ENCODE data around the gene INPP4A. TPM values are rescaled to one million over a fixed set of nuclear protein-coding genes. Genes with fewer than 3 reads are reported as not detected.
A peak's percentile ranks its signal among the peaks of the same experiment; 100 is the strongest.

Gene INPP4A
- total RNA-seq, 4 donors from 2014 or later, result 30.7 to 58.9 (median 39.4) TPM

DNA sequence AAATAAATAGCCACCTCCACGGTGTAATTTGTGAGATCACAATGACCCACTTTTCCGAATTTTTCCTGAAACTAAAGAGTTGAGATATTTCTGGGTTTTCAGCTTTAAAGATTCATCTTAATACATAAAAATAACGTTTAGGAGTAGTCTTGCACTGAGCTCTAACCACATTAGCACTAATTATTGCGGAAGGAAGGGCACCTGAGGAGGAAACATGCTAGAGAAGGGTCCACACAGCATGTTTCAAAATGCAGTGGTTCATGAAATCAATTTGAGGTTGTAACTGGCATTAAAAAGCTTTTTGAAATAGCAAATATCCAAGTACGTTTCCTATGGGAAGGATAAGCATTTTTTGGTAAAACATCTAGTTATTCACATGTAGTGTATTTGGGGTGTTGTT, 8.4 kb downstream of the INPP4A start:
- TF ChIP-seq POLR2A (IDR thresholded peaks at IDR 0.05; ENCODE audit: low read depth), result no peak
- no peak for TF ChIP-seq CTCF (IDR thresholded peaks at IDR 0.05)
- TF ChIP-seq EP300 (IDR thresholded peaks at IDR 0.05), result no peak
- TF ChIP-seq POLR2AphosphoS5 (IDR thresholded peaks at IDR 0.05), result no peak
- H3K4me3 ChIP-seq, result no peak overlapping the region
- H3K27ac ChIP-seq (replicated peaks in 1 of 4), result peak overlapping the region in 1 of 4 donors; percentile 0
- DNase-seq (ENCODE audit: extremely low spot score), result no peak
- no peaks in the 10 kb centered on the region for H3K27me3 ChIP-seq
- intact Hi-C loops (cut with DNase I), result loop anchor here (5.0 kb wide), 1 partner anchor 54 kb away; no protein-coding TSS in a partner anchor
- H3K4me1 ChIP-seq, result peaks cover 29 to 91% (median 75%) of the 10 kb centered on the region in 4 donors
- 79% methylated on average over 5 of the region's 5 CpGs for WGBS
- no peaks in the 10 kb centered on the region for H3K9me3 ChIP-seq
- H3K36me3 ChIP-seq, result peaks cover 0 to 4% (median 0%) of the 10 kb centered on the region in 4 donors

GRCh38 chr2:98453531-98453930, 8.9 kb downstream of the INPP4A start:
- H3K4me1 ChIP-seq, result peaks cover 29 to 93% (median 77%) of the 10 kb centered on the region in 4 donors

GRCh38 chr2:98454073-98454472, 9.4 kb downstream of the INPP4A start:
- peak; percentile 70 for DNase-seq (ENCODE audit: extremely low spot score)
- Histone ChIP-seq H3K9me3 (no peaks in the 10 kb centered on the region), H3K36me3 (peaks cover 0 to 4% (median 0%) of the 10 kb centered on the region in 4 donors), H3K4me3 (no peak overlapping the region), H3K27ac (replicated peaks in 1 of 4) (peak overlapping the region in 3 of 4 donors; percentile 8 to 48 (median 46)), H3K4me1 (peaks cover 29 to 92% (median 78%) of the 10 kb centered on the region in 4 donors), H3K27me3 (no peaks in the 10 kb centered on the region)
- TF ChIP-seq EP300 (IDR thresholded peaks at IDR 0.05) (no peak), CTCF (IDR thresholded peaks at IDR 0.05) (no peak), POLR2AphosphoS5 (IDR thresholded peaks at IDR 0.05) (no peak), POLR2A (IDR thresholded peaks at IDR 0.05; ENCODE audit: low read depth) (no peak)
- intact Hi-C loops (cut with DNase I), result loop anchor here (5.0 kb wide), 1 partner anchor 53 kb away; no protein-coding TSS in a partner anchor
- 74% methylated on average over 2 of the region's 2 CpGs for WGBS

More at GRCh38 chr2:98453531-98453930, 8.9 kb downstream of the INPP4A start:
- Histone ChIP-seq H3K36me3 (peaks cover 0 to 4% (median 0%) of the 10 kb centered on the region in 4 donors), H3K27ac (replicated peaks in 1 of 4) (peak overlapping the region in 1 of 4 donors; percentile 0), H3K4me3 (no peak overlapping the region), H3K27me3 (no peaks in the 10 kb centered on the region), H3K9me3 (no peaks in the 10 kb centered on the region)
- TF ChIP-seq EP300 (IDR thresholded peaks at IDR 0.05) (no peak), CTCF (IDR thresholded peaks at IDR 0.05) (no peak), POLR2A (IDR thresholded peaks at IDR 0.05; ENCODE audit: low read depth) (no peak), POLR2AphosphoS5 (IDR thresholded peaks at IDR 0.05) (no peak)
- intact Hi-C loops (cut with DNase I), result loop anchor here (5.0 kb wide), 1 partner anchor 54 kb away; no protein-coding TSS in a partner anchor
- 92% methylated on average over 9 of the region's 9 CpGs for WGBS
- peak; percentile 57 for DNase-seq (ENCODE audit: extremely low spot score)

GRCh38 chr2:98454500-98455235, 10.0 kb downstream of the INPP4A start:
- Histone ChIP-seq H3K27me3 (no peaks in the 10 kb centered on the region), H3K4me1 (peaks cover 32 to 95% (median 84%) of the 10 kb centered on the region in 4 donors), H3K4me3 (no peak overlapping the region), H3K27ac (replicated peaks in 1 of 4) (peak overlapping the region; percentile 46 to 71 (median 56)), H3K36me3 (peaks cover 0 to 4% (median 0%) of the 10 kb centered on the region in 4 donors), H3K9me3 (no peaks in the 10 kb centered on the region)
- intact Hi-C loops (cut with DNase I), result loop anchor here (5.0 kb wide), 1 partner anchor 53 kb away; no protein-coding TSS in a partner anchor
- 52% methylated on average over 6 of the region's 6 CpGs for WGBS
- DNase-seq (ENCODE audit: extremely low spot score), result peak; percentile 89
- TF ChIP-seq POLR2A (IDR thresholded peaks at IDR 0.05; ENCODE audit: low read depth) (no peak), EP300 (IDR thresholded peaks at IDR 0.05) (no peak), CTCF (IDR thresholded peaks at IDR 0.05) (no peak), POLR2AphosphoS5 (IDR thresholded peaks at IDR 0.05) (no peak)
